Activated CD4-positive, alpha-beta memory T cell treated with anti-CD3 and anti-CD28 coated beads for 36 hours (primary cell): ENCODE results near the gene CARD19. TPM values are rescaled to one million over a fixed set of nuclear protein-coding genes. Genes with fewer than 3 reads are reported as not detected.
A peak's percentile ranks its signal among the peaks of the same experiment; 100 is the strongest.

Experiments
- CTCF ChIA-PET: fragments of 350-600 bp; sonication (Branson Sonifier 250); formaldehyde crosslinking; loops from one replicate; lab custom pipeline; 2021; ENCODE audit warnings: antibody characterized with exemption, inconsistent platforms; lab: Charles Lee
- POLR2A ChIA-PET: fragments of 350-600 bp; sonication (Branson Sonifier 250); formaldehyde crosslinking; loops from one replicate; lab custom pipeline; 2021; ENCODE audit warnings: antibody characterized with exemption; lab: Charles Lee
- DNase-seq: peaks from one replicate; pipeline ENCODE4 v3.0.0-alpha.2; 2020
- H3K27ac Mint-ChIP-seq: one replicate; pipeline ENCODE4 v1.8.0; 2021; ENCODE audit warnings: mixed read lengths
- H3K27me3 Mint-ChIP-seq: one replicate; pipeline ENCODE4 v1.8.0; 2021; ENCODE audit warnings: mixed read lengths
- H3K36me3 Mint-ChIP-seq: one replicate; pipeline ENCODE4 v1.8.0; 2021; ENCODE audit warnings: mixed read lengths
- H3K4me1 Mint-ChIP-seq: one replicate; pipeline ENCODE4 v1.8.0; 2021; ENCODE audit warnings: low read depth, mixed read lengths
- H3K4me3 Mint-ChIP-seq: one replicate; pipeline ENCODE4 v1.8.0; 2021; ENCODE audit warnings: mild to moderate bottlenecking, mixed read lengths
- H3K9me3 Mint-ChIP-seq: one replicate; pipeline ENCODE4 v1.8.0; 2021; ENCODE audit warnings: mixed read lengths
- intact Hi-C: fragments of 100-400 bp; cut with micrococcal nuclease; formaldehyde crosslinking; loops from one replicate; pipeline ENCODE4 v1.15.1; 2023
- total RNA-seq, 2 experiments: library from RNA; stranded (reverse); gene quantifications; one replicate each; pipeline ENCODE4 v1.2.3, GENCODE V29; 2021

Gene CARD19
- total RNA-seq, 2 experiments from 2014 or later = 77.9 to 80.0 TPM

DNA sequence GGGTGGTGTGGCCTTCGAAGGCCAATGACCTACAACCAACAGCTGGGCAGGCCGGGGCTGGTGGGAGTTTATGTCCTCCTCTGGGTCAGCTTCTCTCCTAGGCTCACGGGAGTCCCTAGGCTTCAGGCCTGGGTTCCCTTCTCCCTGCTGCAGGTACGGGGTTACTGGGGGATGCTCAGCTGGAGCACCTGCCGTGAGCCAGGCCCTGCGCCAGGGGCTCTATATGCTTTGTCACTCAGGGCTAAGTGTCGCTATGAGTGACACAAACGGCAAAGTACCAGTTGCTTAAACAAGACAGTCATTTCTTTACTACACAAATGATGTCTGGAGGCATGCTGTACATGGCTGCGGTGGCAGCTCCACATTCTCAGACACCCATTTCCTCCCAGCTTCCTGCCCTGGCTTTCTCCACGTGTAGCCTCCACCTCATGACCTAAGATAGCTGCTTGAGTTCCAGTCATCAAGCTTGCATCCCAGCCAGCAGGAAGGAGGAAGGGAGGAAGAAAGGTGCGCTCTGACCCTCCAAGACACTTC, 60.5 kb downstream of the CARD19 start:
- Mint-ChIP-seq H3K4me3 (peak overlapping the region; percentile 23), H3K4me1 (peaks cover 24% of the 10 kb centered on the region), H3K27ac (peak overlapping the region; percentile 77), H3K9me3 (peaks cover 4% of the 10 kb centered on the region), H3K27me3 (no peaks in the 10 kb centered on the region), H3K36me3 (peaks cover 3% of the 10 kb centered on the region)
- POLR2A ChIA-PET = interaction anchor here (0.8 to 1.5 kb wide), 5 partner anchors 23 to 298 kb away, joined by 3 to 10 read pairs (median 3); partner anchors contain the start of gene NINJ1
- CTCF ChIA-PET = interaction anchor here (0.9 to 3.8 kb wide), 9 partner anchors 23 to 410 kb away, joined by 3 to 31 read pairs (median 5); partner anchors contain the start of gene NINJ1
- peak; percentile 86 for DNase-seq
- intact Hi-C loops = loop anchor here (1.0 to 5.0 kb wide), 9 partner anchors 10 to 1010 kb away; partner anchors contain the start of genes CARD19, FAM120A and NINJ1

DNA sequence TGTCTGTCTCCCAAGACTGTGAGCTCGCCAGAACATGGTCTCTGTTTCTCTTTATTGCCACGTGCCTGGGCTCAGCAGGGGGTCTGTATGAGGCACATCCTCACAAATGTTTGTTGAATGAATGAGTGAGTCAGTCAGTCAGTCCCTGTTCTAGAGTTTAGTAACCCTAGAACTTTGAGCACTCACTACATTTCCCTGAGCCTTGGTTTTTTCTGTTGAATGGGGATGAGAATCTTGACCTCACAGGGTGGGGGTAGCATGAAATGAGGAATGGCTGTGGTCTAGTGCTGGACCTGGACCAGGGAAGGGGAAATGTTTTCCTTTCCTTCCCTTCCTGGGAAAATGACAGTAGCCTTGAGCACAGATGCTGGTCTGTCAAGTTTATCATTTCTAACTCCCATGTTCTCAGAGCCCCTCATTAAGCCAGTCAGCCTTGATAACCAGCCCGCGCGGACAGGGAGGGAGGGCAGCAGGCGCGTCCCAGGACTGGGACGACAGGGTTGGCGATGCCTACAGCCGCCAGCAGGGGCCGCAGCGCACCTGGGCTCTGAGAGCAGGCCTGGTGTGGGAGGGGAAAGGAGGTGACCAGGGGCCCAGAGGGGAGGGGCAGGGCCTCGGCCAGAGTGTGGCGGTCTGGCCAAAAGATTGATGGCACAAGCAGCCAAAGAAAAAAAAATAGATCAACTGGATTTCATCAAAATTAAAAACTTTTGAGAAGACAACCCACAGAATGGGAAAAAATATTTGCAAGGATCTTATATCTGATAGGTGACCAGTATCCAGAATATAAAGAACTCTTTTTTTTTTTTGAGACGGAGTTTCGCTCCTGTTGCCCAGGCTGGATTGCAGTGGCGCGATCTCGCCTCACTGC, 63.8 kb downstream of the CARD19 start:
- peak; percentile 84 for DNase-seq
- POLR2A ChIA-PET = no interaction called here

DNA sequence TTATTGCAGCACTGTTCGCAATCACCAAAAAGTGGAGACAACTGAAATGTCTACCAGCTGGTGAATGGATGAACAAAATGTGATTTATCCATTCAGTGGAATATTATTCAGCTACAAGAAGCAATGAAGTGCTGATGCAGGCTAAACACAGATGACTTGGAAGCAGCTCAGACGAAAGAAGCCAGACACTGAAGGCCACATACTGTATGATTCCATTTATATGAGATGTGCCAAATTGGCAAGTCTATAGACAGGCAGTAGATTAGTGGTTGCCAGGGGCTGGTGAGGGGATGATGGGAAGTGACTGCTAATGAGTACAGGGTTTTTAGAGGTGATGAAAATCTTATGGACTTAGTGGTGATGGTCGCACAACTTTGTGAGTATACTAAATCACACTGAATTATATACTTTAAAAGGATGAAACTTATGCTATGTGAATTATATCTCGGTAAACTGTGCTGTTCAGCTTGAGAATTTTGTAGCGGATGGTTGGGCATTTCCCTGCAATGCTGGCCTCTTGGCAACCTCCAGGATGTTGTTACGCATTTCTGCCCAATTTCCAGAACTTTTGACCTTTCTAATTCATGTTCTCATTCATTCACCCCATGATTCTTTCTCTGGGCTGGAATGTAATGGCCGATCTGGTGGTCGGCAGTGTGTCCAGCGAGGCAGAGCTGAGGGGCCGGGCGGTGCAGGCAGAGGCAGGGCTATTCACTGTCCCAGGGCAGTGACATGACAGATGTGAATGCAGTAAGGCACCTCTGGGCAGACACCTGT, 66.0 kb downstream of the CARD19 start:
- Mint-ChIP-seq H3K36me3 (no peaks in the 10 kb centered on the region), H3K4me3 (no peak overlapping the region), H3K27me3 (no peaks in the 10 kb centered on the region), H3K4me1 (peaks cover 7% of the 10 kb centered on the region), H3K9me3 (peaks cover under 1% of the 10 kb centered on the region), H3K27ac (no peak overlapping the region)
- ChIA-PET CTCF (interaction anchor here (1.0 to 2.9 kb wide), 3 partner anchors 12 to 801 kb away, joined by 4 to 9 read pairs (median 4); no protein-coding TSS in a partner anchor), POLR2A (no interaction called here)
- no peak for DNase-seq
- intact Hi-C loops = no loop called here

More for the DNA sequence above, 63.8 kb downstream of the CARD19 start:
- H3K4me3 Mint-ChIP-seq = no peak overlapping the region
- H3K9me3 Mint-ChIP-seq = peaks cover 4% of the 10 kb centered on the region
- H3K4me1 Mint-ChIP-seq = peaks cover 24% of the 10 kb centered on the region
- H3K36me3 Mint-ChIP-seq = peaks cover 3% of the 10 kb centered on the region
- H3K27ac Mint-ChIP-seq = no peak overlapping the region
- intact Hi-C loops = loop anchor here (1.0 to 5.0 kb wide), 2 partner anchors 142 to 407 kb away; no protein-coding TSS in a partner anchor
- CTCF ChIA-PET = interaction anchor here (0.8 to 3.8 kb wide), 5 partner anchors 29 to 143 kb away, joined by 3 to 31 read pairs (median 4); no protein-coding TSS in a partner anchor
- H3K27me3 Mint-ChIP-seq = no peaks in the 10 kb centered on the region

Other genes starting within 250 kb of the CARD19 start
- gene ZNF484, start 218.2 kb upstream of the CARD19 start, total RNA-seq = 1 to 10 TPM; 7.4 to 7.5 TPM
- 10 to 100 TPM; 41.3 to 47.7 TPM for gene FGD3, start 148.7 kb upstream of the CARD19 start, total RNA-seq
- gene SUSD3, start 37.5 kb upstream of the CARD19 start, total RNA-seq = 10 to 100 TPM; 67.0 to 72.8 TPM
- gene NINJ1, start 38.0 kb downstream of the CARD19 start, total RNA-seq = 10 to 100 TPM; 77.9 to 82.0 TPM
- gene WNK2, start 87.9 kb downstream of the CARD19 start, total RNA-seq = 1 to 10 TPM; 1.2 to 1.6 TPM